HepG2 (cell line): ENCODE measurements around the gene KIN. TPM values are rescaled to one million over a fixed set of nuclear protein-coding genes. Genes with fewer than 3 reads are reported as not detected.

Experiments
- AGO2 ChIP-seq: fragments of 200-400 bp; formaldehyde crosslinking; optimal IDR thresholded peaks from 2 replicates; pipeline ENCODE3; 2017; ENCODE audit warnings: mild to moderate bottlenecking, low read depth, low read length, moderate library complexity
- ATF3 ChIP-seq: sonication (generic); formaldehyde crosslinking; IDR thresholded peaks from 2 replicates; pipeline ENCODE4 v1.4.0; 2020; ENCODE audit warnings: missing genetic modification reagents
- BHLHE40 ChIP-seq: IDR thresholded peaks from 2 replicates; pipeline ENCODE4 v1.6.1; 2011; ENCODE audit warnings: low read length, improper control_type of control experiment
- EP300 ChIP-seq, 3 experiments: sonication (generic) in 1 of 3; formaldehyde crosslinking in 1 of 3; IDR thresholded peaks; 2 replicates each; pipeline versions ENCODE4 v1.5.1 to v1.6.1; 2011 to 2020; ENCODE audit warnings: low read depth in 2 of 3, low read length in 2 of 3, borderline replicate concordance in 1 of 3, improper control_type of control experiment in 1 of 3, mild to moderate bottlenecking in 1 of 3, missing genetic modification reagents in 1 of 3, moderate library complexity in 1 of 3
- ONECUT2 ChIP-seq: sonication (generic); formaldehyde crosslinking; IDR thresholded peaks from 2 replicates; pipeline ENCODE4 v1.4.0; 2020; ENCODE audit warnings: missing genetic modification reagents
- REST ChIP-seq, 2 experiments: IDR thresholded peaks; 2 replicates each; pipeline ENCODE4 v1.6.1; 2011 to 2012; ENCODE audit warnings: low read length in 2 of 2, borderline replicate concordance in 1 of 2, low read depth in 1 of 2, mild to moderate bottlenecking in 1 of 2, moderate library complexity in 1 of 2
- SOX13 ChIP-seq, 3 experiments: fragments of 450-650 bp in 1 of 3; sonication (generic) in 1 of 3; formaldehyde crosslinking in 1 of 3; IDR thresholded peaks in 2 of 3; conservative IDR thresholded peaks in 1 of 3; 2 replicates each; pipeline versions ENCODE4 v1.5.0 to v1.6.1; 2016 to 2020; ENCODE audit warnings: antibody characterized with exemption in 1 of 3, mild to moderate bottlenecking in 1 of 3, missing compliant biosample characterization in 1 of 3, missing genetic modification reagents in 1 of 3, moderate library complexity in 1 of 3
- ZMYM3 ChIP-seq: sonication (generic); formaldehyde crosslinking; IDR thresholded peaks from 2 replicates; pipeline ENCODE4 v1.5.1; 2020; ENCODE audit warnings: mild to moderate bottlenecking, missing genetic modification reagents
- ZNF224 ChIP-seq: sonication (generic); formaldehyde crosslinking; IDR thresholded peaks from 2 replicates; pipeline ENCODE4 v1.5.0; 2020; ENCODE audit warnings: mild to moderate bottlenecking, missing genetic modification reagents
- ZNF331 ChIP-seq: sonication (generic); formaldehyde crosslinking; IDR thresholded peaks from 2 replicates; pipeline ENCODE4 v1.4.0; 2020; ENCODE audit warnings: missing genetic modification reagents
- polyA plus RNA-seq, 8 experiments: library from polyadenylated mRNA; depleted of rRNA in 3 of 8; stranded (reverse) in 7 of 8; unstranded in 1 of 8; fragments of >200 nt; fragmentation: Illumina TruSeq in 4 of 8; extraction: Trizol in 4 of 8; gene quantifications; 2 replicates each; pipeline versions ENCODE4 v1.2.1 to v1.2.3, GENCODE V29; 2011 to 2016; ENCODE audit warnings: low read depth in 4 of 8, missing spikeins in 1 of 8, mixed read lengths in 1 of 8; ENCODE audit not compliant: insufficient read depth in 1 of 8
- total RNA-seq, 5 experiments: library from RNA; depleted of rRNA; stranded (reverse); fragments of >200 nt; fragmentation: Illumina TruSeq; extraction: Trizol; gene quantifications; 2 replicates each; pipeline ENCODE4 v1.2.3, GENCODE V29; 2016; ENCODE audit warnings: low read depth in 1 of 5
- TF ChIP-seq, protein P1 (sequence below): sonication (generic); formaldehyde crosslinking; IDR thresholded peaks from 2 replicates; pipeline ENCODE4 v1.4.0; 2020; ENCODE audit warnings: mild to moderate bottlenecking, missing genetic modification reagents
- TF ChIP-seq, protein P2 (sequence below): sonication (generic); formaldehyde crosslinking; IDR thresholded peaks from 2 replicates; pipeline ENCODE4 v1.4.0; 2020; ENCODE audit warnings: missing genetic modification reagents
- TF ChIP-seq, protein P3 (sequence below): IDR thresholded peaks from 2 replicates; pipeline ENCODE4 v1.6.1; 2012; ENCODE audit warnings: inconsistent platforms

KIN gene
- total and polyA plus RNA-seq, 2 of the 13 experiments (the other 11 are each of a cell fraction or from before 2014, with no cell fraction given): 4.9 to 23.2 TPM

- 0 out of 2 replicates have a peak, but pooled peaks have one; percentile 32 for TF ChIP-seq ZMYM3 (CRISPR knock-in tag)
- no peak for TF ChIP-seq BHLHE40
- TF ChIP-seq REST (IDR thresholded peaks at IDR 0.05; ENCODE audit: borderline replicate concordance in 1 of 2, low read depth in 1 of 2, low read length in 2 of 2): no peak; a peak in 1 of 4 replicates
- TF ChIP-seq ZNF331: no peak
- TF ChIP-seq SOX13 (IDR thresholded peaks at IDR 0.05): no peak
- peak in 1 of 2 experiments; percentile 10; a peak in 1 of 4 replicates for TF ChIP-seq SOX13 (CRISPR knock-in tag; conservative IDR thresholded peaks at IDR 0.05 in 1 of 2, IDR thresholded peaks at IDR 0.05 in 1 of 2)
- peak; percentile 8 for TF ChIP-seq AGO2
- TF ChIP-seq ONECUT2: peak; percentile 83
- 0 out of 2 replicates have a peak, but pooled peaks have one; percentile 60 for TF ChIP-seq ZNF224 (CRISPR knock-in tag)
- TF ChIP-seq ATF3 (CRISPR knock-in tag): 0 out of 2 replicates have a peak, but pooled peaks have one; percentile 29
- TF ChIP-seq, protein P1, sequence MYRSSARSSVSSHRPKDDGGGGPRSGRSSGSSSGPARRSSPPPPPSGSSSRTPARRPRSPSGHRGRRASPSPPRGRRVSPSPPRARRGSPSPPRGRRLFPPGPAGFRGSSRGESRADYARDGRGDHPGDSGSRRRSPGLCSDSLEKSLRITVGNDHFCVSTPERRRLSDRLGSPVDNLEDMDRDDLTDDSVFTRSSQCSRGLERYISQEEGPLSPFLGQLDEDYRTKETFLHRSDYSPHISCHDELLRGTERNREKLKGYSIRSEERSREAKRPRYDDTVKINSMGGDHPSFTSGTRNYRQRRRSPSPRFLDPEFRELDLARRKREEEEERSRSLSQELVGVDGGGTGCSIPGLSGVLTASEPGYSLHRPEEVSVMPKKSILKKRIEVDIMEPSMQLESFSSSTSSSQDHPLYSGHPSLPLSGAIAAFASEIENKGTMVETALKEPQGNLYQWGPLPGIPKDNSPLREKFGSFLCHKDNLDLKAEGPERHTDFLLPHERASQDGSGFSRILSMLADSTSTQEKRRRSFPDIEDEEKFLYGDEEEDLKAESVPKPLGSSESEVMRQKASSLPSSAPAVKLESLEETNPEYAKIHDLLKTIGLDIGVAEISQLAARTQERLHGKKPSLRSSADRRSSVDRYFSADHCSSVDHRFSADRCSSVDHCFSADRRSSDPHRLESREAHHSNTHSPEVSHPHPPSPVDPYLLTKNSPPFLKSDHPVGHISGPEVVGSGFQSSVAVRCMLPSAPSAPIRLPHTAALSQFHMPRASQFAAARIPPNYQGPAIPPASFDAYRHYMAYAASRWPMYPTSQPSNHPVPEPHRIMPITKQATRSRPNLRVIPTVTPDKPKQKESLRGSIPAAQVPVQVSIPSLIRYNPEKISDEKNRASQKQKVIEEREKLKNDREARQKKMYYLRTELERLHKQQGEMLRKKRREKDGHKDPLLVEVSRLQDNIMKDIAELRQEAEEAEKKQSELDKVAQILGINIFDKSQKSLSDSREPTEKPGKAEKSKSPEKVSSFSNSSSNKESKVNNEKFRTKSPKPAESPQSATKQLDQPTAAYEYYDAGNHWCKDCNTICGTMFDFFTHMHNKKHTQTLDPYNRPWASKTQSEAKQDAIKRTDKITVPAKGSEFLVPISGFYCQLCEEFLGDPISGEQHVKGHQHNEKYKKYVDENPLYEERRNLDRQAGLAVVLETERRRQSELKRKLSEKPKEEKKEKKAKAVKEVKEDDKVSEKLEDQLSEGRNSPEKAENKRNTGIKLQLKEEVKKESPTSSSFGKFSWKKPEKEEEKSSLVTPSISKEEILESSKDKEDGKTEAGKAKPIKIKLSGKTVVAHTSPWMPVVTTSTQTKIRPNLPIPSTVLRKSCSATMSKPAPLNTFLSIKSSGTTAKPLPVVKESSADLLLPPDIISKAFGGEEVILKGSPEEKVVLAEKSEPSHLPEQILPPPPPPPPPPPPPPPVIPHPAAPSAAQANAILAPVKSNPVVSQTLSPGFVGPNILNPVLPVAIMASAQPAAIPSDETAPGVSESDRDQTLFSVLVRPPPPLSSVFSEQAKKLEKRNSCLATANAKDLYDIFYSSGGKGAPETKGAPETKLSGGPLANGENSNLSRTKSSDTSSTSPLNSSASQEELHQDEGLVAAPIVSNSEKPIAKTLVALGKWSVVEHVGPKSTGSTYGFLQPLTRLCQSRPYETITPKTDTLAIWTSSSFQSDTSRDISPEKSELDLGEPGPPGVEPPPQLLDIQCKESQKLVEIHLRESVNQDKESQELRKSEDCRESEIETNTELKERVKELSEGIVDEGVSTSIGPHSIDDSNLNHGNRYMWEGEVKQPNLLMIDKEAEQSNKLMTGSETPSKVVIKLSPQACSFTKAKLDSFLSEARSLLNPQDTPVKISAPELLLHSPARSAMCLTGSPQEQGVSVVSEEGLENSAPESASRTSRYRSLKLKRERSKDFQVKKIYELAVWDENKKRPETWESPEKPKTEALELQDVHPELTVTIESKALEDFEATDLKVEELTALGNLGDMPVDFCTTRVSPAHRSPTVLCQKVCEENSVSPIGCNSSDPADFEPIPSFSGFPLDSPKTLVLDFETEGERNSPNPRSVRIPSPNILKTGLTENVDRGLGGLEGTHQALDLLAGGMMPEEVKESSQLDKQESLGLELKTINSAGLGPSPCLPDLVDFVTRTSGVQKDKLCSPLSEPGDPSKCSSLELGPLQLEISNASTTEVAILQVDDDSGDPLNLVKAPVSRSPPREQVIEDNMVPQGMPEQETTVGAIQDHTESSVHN (CRISPR knock-in tag): no peak
- TF ChIP-seq, protein P2, sequence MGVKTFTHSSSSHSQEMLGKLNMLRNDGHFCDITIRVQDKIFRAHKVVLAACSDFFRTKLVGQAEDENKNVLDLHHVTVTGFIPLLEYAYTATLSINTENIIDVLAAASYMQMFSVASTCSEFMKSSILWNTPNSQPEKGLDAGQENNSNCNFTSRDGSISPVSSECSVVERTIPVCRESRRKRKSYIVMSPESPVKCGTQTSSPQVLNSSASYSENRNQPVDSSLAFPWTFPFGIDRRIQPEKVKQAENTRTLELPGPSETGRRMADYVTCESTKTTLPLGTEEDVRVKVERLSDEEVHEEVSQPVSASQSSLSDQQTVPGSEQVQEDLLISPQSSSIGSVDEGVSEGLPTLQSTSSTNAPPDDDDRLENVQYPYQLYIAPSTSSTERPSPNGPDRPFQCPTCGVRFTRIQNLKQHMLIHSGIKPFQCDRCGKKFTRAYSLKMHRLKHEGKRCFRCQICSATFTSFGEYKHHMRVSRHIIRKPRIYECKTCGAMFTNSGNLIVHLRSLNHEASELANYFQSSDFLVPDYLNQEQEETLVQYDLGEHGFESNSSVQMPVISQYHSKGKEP (CRISPR knock-in tag): no peak
- TF ChIP-seq, protein P3, sequence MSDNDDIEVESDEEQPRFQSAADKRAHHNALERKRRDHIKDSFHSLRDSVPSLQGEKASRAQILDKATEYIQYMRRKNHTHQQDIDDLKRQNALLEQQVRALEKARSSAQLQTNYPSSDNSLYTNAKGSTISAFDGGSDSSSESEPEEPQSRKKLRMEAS: peak; percentile 47; the same call in 1 of the 2 replicates
- no peak for TF ChIP-seq EP300 (IDR thresholded peaks at IDR 0.05; ENCODE audit: low read depth in 2 of 2, low read length in 2 of 2)
- no peak for TF ChIP-seq EP300 (CRISPR knock-in tag; IDR thresholded peaks at IDR 0.05; ENCODE audit: borderline replicate concordance)
Observed at GRCh38 chr10:7702288-7702812, 85.4 kb downstream of the KIN start (continued).
